Tibial nerve (tissue), 4 donors: ENCODE data around the gene CALD1. TPM values are rescaled to one million over a fixed set of nuclear protein-coding genes. Genes with fewer than 3 reads are reported as not detected.
A peak's percentile ranks its signal among the peaks of the same experiment; 100 is the strongest.

Source experiments
- DNase-seq, 2 donors: peaks; one replicate each; pipeline ENCODE4 v3.0.0-alpha.2; 2019; ENCODE audit warnings: low spot score in 2 of 2
- H3K27ac ChIP-seq, 4 donors: fragments of 200-600 bp; sonication (generic) in 3 of 4; one replicate each; pipeline ENCODE4 v1.5.1; 2017 to 2019; ENCODE audit warnings: mild to moderate bottlenecking in 1 of 4
- H3K27me3 ChIP-seq, 2 donors: fragments of 200-600 bp; sonication (generic) in 1 of 2; one replicate each; pipeline versions ENCODE4 v1.5.1 to v1.6.0; 2017 to 2019
- H3K36me3 ChIP-seq, 3 donors: fragments of 200-600 bp; sonication (generic); one replicate each; pipeline ENCODE4 v1.5.1; 2018 to 2019
- H3K4me1 ChIP-seq, 4 donors: fragments of 200-600 bp; sonication (generic) in 3 of 4; one replicate each; pipeline ENCODE4 v1.5.1; 2017 to 2019
- H3K4me3 ChIP-seq, 4 donors: fragments of 200-600 bp; sonication (generic) in 3 of 4; one replicate each; pipeline ENCODE4 v1.5.1; 2017 to 2019; ENCODE audit warnings: mild to moderate bottlenecking in 1 of 4, moderate library complexity in 1 of 4
- H3K9me3 ChIP-seq, 4 donors: fragments of 200-600 bp; sonication (generic) in 3 of 4; one replicate each; pipeline ENCODE4 v1.5.1; 2017 to 2019
- CTCF ChIP-seq, 5 experiments: fragments of 200-600 bp in 3 of 5; fragments of 450-650 bp in 2 of 5; sonication (generic) in 3 of 5; IDR thresholded peaks; one replicate each; pipeline ENCODE4 v1.5.1; 2016 to 2019; ENCODE audit warnings: antibody characterized with exemption in 5 of 5, mild to moderate bottlenecking in 3 of 5, moderate library complexity in 2 of 5
- EP300 ChIP-seq, 2 donors: sonication (generic); formaldehyde crosslinking; IDR thresholded peaks; one replicate each; pipeline ENCODE4 v1.6.1; 2017; ENCODE audit warnings: antibody characterized with exemption in 2 of 2, mild to moderate bottlenecking in 1 of 2
- POLR2A ChIP-seq, 2 donors: fragments of 450-650 bp; IDR thresholded peaks; one replicate each; pipeline ENCODE4 v1.6.1; 2017; ENCODE audit warnings: antibody characterized with exemption in 2 of 2, mild to moderate bottlenecking in 2 of 2, moderate library complexity in 2 of 2
- WGBS, 2 donors: methylation state at CpG; one replicate each; pipeline ENCODE4 v1.1.5; 2018; 5-methylcytosine and 5-hydroxymethylcytosine counted together
- total RNA-seq, 4 donors: library from RNA; depleted of rRNA; stranded (reverse); fragments of >200 nt; gene quantifications; one replicate each; pipeline ENCODE4 v1.1.0, GENCODE V29; 2016

Gene CALD1
- total RNA-seq, 4 donors from 2014 or later = 320 to 870 (median 433) TPM

GRCh38 chr7:134845461-134845860 is 66.0 kb downstream of the CALD1 start:
- DNase-seq = no peak
- Histone ChIP-seq H3K27ac (peak overlapping the region in 2 of 4 donors; percentile 5 to 9), H3K27me3 (no peaks in the 10 kb centered on the region), H3K9me3 (no peaks in the 10 kb centered on the region), H3K36me3 (peaks cover 0 to 23% (median 0%) of the 10 kb centered on the region in 3 donors), H3K4me3 (no peak overlapping the region), H3K4me1 (peaks cover 0 to 40% (median 6%) of the 10 kb centered on the region in 4 donors)
- TF ChIP-seq CTCF (IDR thresholded peaks at IDR 0.05) (peak in 1 of 5 experiments; percentile 11), POLR2A (IDR thresholded peaks at IDR 0.05) (no peak), EP300 (IDR thresholded peaks at IDR 0.05) (no peak)
- WGBS, 2 donors = 77 to 79% methylated on average over 3 of the region's 3 CpGs

- no peaks in the 10 kb centered on the region for H3K27me3 ChIP-seq
- no peak for DNase-seq
- WGBS, 2 donors = 67 to 69% methylated on average over 7 of the region's 7 CpGs
- H3K27ac ChIP-seq = peak overlapping the region in 2 of 4 donors; percentile 6 to 38
- no peak for TF ChIP-seq POLR2A (IDR thresholded peaks at IDR 0.05)
- no peak for TF ChIP-seq CTCF (IDR thresholded peaks at IDR 0.05)
- TF ChIP-seq EP300 (IDR thresholded peaks at IDR 0.05) = no peak
- H3K9me3 ChIP-seq = no peaks in the 10 kb centered on the region
- no peak overlapping the region for H3K4me3 ChIP-seq
- H3K4me1 ChIP-seq = peaks cover 0 to 39% (median 6%) of the 10 kb centered on the region in 4 donors
- peaks cover 0 to 23% (median 0%) of the 10 kb centered on the region in 3 donors for H3K36me3 ChIP-seq
These were observed 68.6 kb downstream of the CALD1 start for GRCh38 chr7:134847851-134848588.

GRCh38 chr7:134850066-134850465 is 70.6 kb downstream of the CALD1 start:
- Histone ChIP-seq H3K36me3 (peaks cover 0 to 11% (median 0%) of the 10 kb centered on the region in 3 donors), H3K27ac (peak overlapping the region in 2 of 4 donors; percentile 20 to 28), H3K9me3 (no peaks in the 10 kb centered on the region), H3K4me1 (peaks cover 0 to 44% (median 8%) of the 10 kb centered on the region in 4 donors), H3K27me3 (no peaks in the 10 kb centered on the region), H3K4me3 (no peak overlapping the region)
- TF ChIP-seq CTCF (IDR thresholded peaks at IDR 0.05) (no peak), POLR2A (IDR thresholded peaks at IDR 0.05) (no peak), EP300 (IDR thresholded peaks at IDR 0.05) (no peak)
- no peak for DNase-seq
- WGBS, 2 donors = 66 to 68% methylated on average over 2 of the region's 2 CpGs

- no peaks in the 10 kb centered on the region for H3K9me3 ChIP-seq
- no peak for DNase-seq
- H3K36me3 ChIP-seq = peaks cover 0 to 1% (median 0%) of the 10 kb centered on the region in 3 donors
- peak overlapping the region in 1 of 4 donors; percentile 62 for H3K27ac ChIP-seq
- peaks cover 0 to 55% (median 10%) of the 10 kb centered on the region in 4 donors for H3K4me1 ChIP-seq
- H3K27me3 ChIP-seq = no peaks in the 10 kb centered on the region
- TF ChIP-seq POLR2A (IDR thresholded peaks at IDR 0.05) (no peak), EP300 (IDR thresholded peaks at IDR 0.05) (no peak), CTCF (IDR thresholded peaks at IDR 0.05) (no peak)
- H3K4me3 ChIP-seq = no peak overlapping the region
- WGBS, 2 donors = 78% methylated on average over 3 of the region's 3 CpGs
These were observed 71.7 kb downstream of the CALD1 start for GRCh38 chr7:134851141-134851540.

GRCh38 chr7:134852625-134853024 is 73.2 kb downstream of the CALD1 start:
- Histone ChIP-seq H3K36me3 (no peaks in the 10 kb centered on the region), H3K4me3 (no peak overlapping the region), H3K27ac (peak overlapping the region in 2 of 4 donors; percentile 62), H3K27me3 (no peaks in the 10 kb centered on the region), H3K9me3 (no peaks in the 10 kb centered on the region), H3K4me1 (peaks cover 0 to 63% (median 7%) of the 10 kb centered on the region in 4 donors)
- TF ChIP-seq EP300 (IDR thresholded peaks at IDR 0.05) (no peak), POLR2A (IDR thresholded peaks at IDR 0.05) (no peak), CTCF (IDR thresholded peaks at IDR 0.05) (no peak)
- no peak for DNase-seq
- WGBS, 2 donors = 44 to 54% methylated on average over 2 of the region's 2 CpGs
